K562 (cell line): ENCODE results near the gene CCDC15. TPM values are rescaled to one million over a fixed set of nuclear protein-coding genes. Genes with fewer than 3 reads are reported as not detected.

Experiments used
- ARID3A ChIP-seq: IDR thresholded peaks from 2 replicates; pipeline ENCODE4 v1.6.1; 2012; ENCODE audit warnings: low read depth, low read length, improper control_type of control experiment, borderline replicate concordance
- COPS2 ChIP-seq: fragments of 450-650 bp; conservative IDR thresholded peaks from 2 replicates; pipeline ENCODE4 v1.6.1; 2016; ENCODE audit warnings: mild to moderate bottlenecking, moderate library complexity
- GTF2E2 ChIP-seq: fragments of 200-800 bp; sonication (Bioruptor generic); IDR thresholded peaks from 2 replicates; pipeline ENCODE4 v1.6.1; 2016; ENCODE audit warnings: missing genetic modification characterization, missing compliant biosample characterization
- HMGN3 ChIP-seq: IDR thresholded peaks from 2 replicates; pipeline ENCODE4 v1.6.1; 2011; ENCODE audit warnings: borderline replicate concordance, low read depth, mild to moderate bottlenecking, mixed read lengths, low read length; ENCODE audit not compliant: insufficient read length; ENCODE audit errors: extremely low read depth
- NFRKB ChIP-seq: fragments of 450-650 bp; IDR thresholded peaks from 2 replicates; pipeline ENCODE4 v1.6.1; 2016; ENCODE audit warnings: low read depth
- PTBP1 ChIP-seq: fragments of 200-400 bp; formaldehyde crosslinking; IDR thresholded peaks from 2 replicates; pipeline ENCODE4 v1.6.1; 2017; ENCODE audit warnings: low read depth, low read length
- PURB ChIP-seq: sonication (generic); formaldehyde crosslinking; IDR thresholded peaks from 2 replicates; pipeline ENCODE4 v1.9.0; 2021; ENCODE audit warnings: low read depth, mild to moderate bottlenecking, missing genetic modification reagents
- RNF219 ChIP-seq: fragments of 250-450 bp; sonication (Bioruptor Pico); IDR thresholded peaks from 2 replicates; pipeline ENCODE4 v1.5.0; 2022; ENCODE audit warnings: mild to moderate bottlenecking
- ZBTB43 ChIP-seq: sonication (generic); formaldehyde crosslinking; IDR thresholded peaks from 2 replicates; pipeline ENCODE4 v1.8.0; 2023; ENCODE audit warnings: mild to moderate bottlenecking, missing genetic modification reagents
- ZMIZ1 ChIP-seq, 2 experiments: fragments of 150-350 bp in 1 of 2; IDR thresholded peaks; 2 replicates each; pipeline ENCODE4 v1.6.1; 2012 to 2016; ENCODE audit warnings: low read depth in 2 of 2, low read length in 2 of 2, mild to moderate bottlenecking in 1 of 2, moderate library complexity in 1 of 2
- ZNF12 ChIP-seq: sonication (generic); formaldehyde crosslinking; IDR thresholded peaks from 2 replicates; pipeline ENCODE4 v1.4.0; 2020; ENCODE audit warnings: mild to moderate bottlenecking, missing genetic modification reagents
- ZNF121 ChIP-seq: sonication (generic); formaldehyde crosslinking; conservative IDR thresholded peaks from 2 replicates; pipeline ENCODE4 v1.8.0; 2022; ENCODE audit warnings: missing genetic modification reagents
- ZNF146 ChIP-seq: IDR thresholded peaks from one replicate; pipeline ENCODE4 v1.6.1; 2018; ENCODE audit warnings: missing compliant biosample characterization; ENCODE audit not compliant: unreplicated experiment
- ZNF24 ChIP-seq: fragments of 450-650 bp; IDR thresholded peaks from 2 replicates; pipeline ENCODE4 v1.6.1; 2016
- ZNF3 ChIP-seq: fragments of 250-450 bp; sonication (Bioruptor Pico); IDR thresholded peaks from 2 replicates; pipeline ENCODE4 v1.5.0; 2021; ENCODE audit warnings: mild to moderate bottlenecking, moderate library complexity
- ZNF584 ChIP-seq: fragments of 200-800 bp; sonication (Bioruptor generic); IDR thresholded peaks from 2 replicates; pipeline ENCODE4 v1.6.1; 2016; ENCODE audit warnings: low read depth, mild to moderate bottlenecking, missing genetic modification characterization, missing compliant biosample characterization
- ZNF655 ChIP-seq: fragments of 250-450 bp; sonication (Bioruptor Pico); IDR thresholded peaks from 2 replicates; pipeline ENCODE4 v1.5.0; 2021
- ZNF785 ChIP-seq: fragments of 250-450 bp; sonication (Bioruptor Pico); IDR thresholded peaks from 2 replicates; pipeline ENCODE4 v1.4.0; 2020; ENCODE audit warnings: mild to moderate bottlenecking
- polyA plus RNA-seq, 8 experiments: library from polyadenylated mRNA; depleted of rRNA in 4 of 8; stranded (reverse) in 5 of 8; unstranded in 3 of 8; fragments of >200 nt; fragmentation: Nextera tagmentation in 2 of 8; fragmentation: Illumina TruSeq in 1 of 8; extraction: Ambion mirVana in 2 of 8; extraction: Trizol in 1 of 8; gene quantifications; 2 replicates each; pipeline versions ENCODE4 v1.2.1 to v1.2.3, GENCODE V29; 2011 to 2014; ENCODE audit warnings: inconsistent platforms in 1 of 8, missing spikeins in 1 of 8
- total RNA-seq, 7 experiments: library from RNA; depleted of rRNA in 6 of 7; stranded (reverse); fragments of >200 nt in 6 of 7; fragmentation: Illumina TruSeq in 2 of 7; extraction: Trizol in 2 of 7; gene quantifications; 2 replicates each; pipeline versions ENCODE4 v1.2.1 to v1.2.3, GENCODE V29; 2011 to 2021; ENCODE audit warnings: low replicate concordance in 1 of 7

Gene CCDC15
- total and polyA plus RNA-seq, 9 of the 15 experiments (the other 6 are each of a cell fraction or from before 2014, with no cell fraction given): 1.9 to 9.2 (median 3.9) TPM

GRCh38 chr11:125074511-125075241 is 120.7 kb downstream of the CCDC15 start (continued):
- TF ChIP-seq COPS2 (no peak), ZNF121 (CRISPR knock-in tag) (no peak), ZNF584 (no peak), ZBTB43 (CRISPR knock-in tag) (no peak), ZNF655 (no peak), RNF219 (CRISPR knock-in tag) (no peak), ZNF12 (CRISPR knock-in tag) (no peak), GTF2E2 (no peak), NFRKB (no peak), ZNF3 (CRISPR knock-in tag) (no peak), PTBP1 (no peak), ZNF146 (CRISPR knock-in tag) (no peak), ZNF24 (no peak), ZMIZ1 (IDR thresholded peaks at IDR 0.05; ENCODE audit: low read depth in 2 of 2, low read length in 2 of 2) (peak in 1 of 2 experiments; percentile 84; a peak in 2 of 4 replicates), PURB (CRISPR knock-in tag) (no peak), ZNF785 (CRISPR knock-in tag) (no peak), HMGN3 (no peak), ARID3A (no peak; the same call in 1 of the 2 replicates)
